IMR-90 (cell line): Measurements from ENCODE around the gene LDLRAD3. TPM values are rescaled to one million over a fixed set of nuclear protein-coding genes. Genes with fewer than 3 reads are reported as not detected.

Experiments used
- ATAC-seq: fragments of 200-7000 bp; cut with Tn5 transposase; 2 replicates; pipeline ENCODE4 v1.9.1; 2020; ENCODE audit warnings: low read depth, mild to moderate bottlenecking, moderate library complexity
- BruUV-seq: library from RNA; stranded (reverse); fragments of 400-500 nt; replicated peaks from 2 replicates; lab custom pipeline; 2021; lab: Mats Ljungman, UMichigan
- CTCF ChIA-PET: fragments of 300-600 bp; formaldehyde crosslinking; extraction: SDS; loops from one replicate; lab custom pipeline; 2021; ENCODE audit warnings: antibody characterized with exemption; lab: Yijun Ruan, JAX
- POLR2A ChIA-PET: fragments of 300-600 bp; sonication (Branson Sonifier 250); formaldehyde crosslinking; loops from one replicate; lab custom pipeline; 2022; ENCODE audit warnings: antibody characterized with exemption; ENCODE audit not compliant: unreplicated experiment; lab: Charles Lee
- DNase-seq: peaks from one replicate; pipeline ENCODE4 v3.0.0; 2013
- H2AFZ ChIP-seq: replicated peaks from 2 replicates; pipeline ENCODE3; 2013; ENCODE audit warnings: low read length, mild to moderate bottlenecking; ENCODE audit not compliant: poor library complexity
- H2AK5ac ChIP-seq: 2 replicates; pipeline ENCODE4 v1.6.1; 2013; ENCODE audit warnings: low read depth, low read length, inconsistent platforms
- H2AK9ac ChIP-seq: replicated peaks from 2 replicates; pipeline ENCODE3; 2013; ENCODE audit warnings: mild to moderate bottlenecking, low read depth, low read length, moderate library complexity; ENCODE audit not compliant: poor library complexity
- H2BK120ac ChIP-seq: 2 replicates; pipeline ENCODE4 v1.6.1; 2013; ENCODE audit warnings: low read depth, low read length, inconsistent platforms
- H2BK15ac ChIP-seq: 3 replicates; pipeline ENCODE4 v1.6.1; 2013; ENCODE audit warnings: low read depth, low read length, inconsistent platforms
- H2BK20ac ChIP-seq: 2 replicates; pipeline ENCODE4 v1.6.1; 2013; ENCODE audit warnings: low read depth, mild to moderate bottlenecking, inconsistent platforms, low read length, moderate library complexity
- H2BK5ac ChIP-seq: 2 replicates; pipeline ENCODE4 v1.6.1; 2013; ENCODE audit warnings: mild to moderate bottlenecking, low read depth, low read length, inconsistent platforms; ENCODE audit not compliant: poor library complexity, severe bottlenecking
- H3K14ac ChIP-seq: replicated peaks from 2 replicates; pipeline ENCODE4 v1.6.1; 2013; ENCODE audit warnings: low read depth, low read length, inconsistent platforms
- H3K18ac ChIP-seq: 2 replicates; pipeline ENCODE4 v1.6.1; 2013; ENCODE audit warnings: low read depth, low read length, control low read depth
- H3K23ac ChIP-seq: 2 replicates; pipeline ENCODE4 v1.6.1; 2013; ENCODE audit warnings: low read depth, low read length, inconsistent platforms
- H3K27ac ChIP-seq: 2 replicates; pipeline ENCODE4 v1.5.1; 2013; ENCODE audit warnings: mild to moderate bottlenecking, control low read depth, low read length; ENCODE audit not compliant: insufficient read depth
- H3K27me3 ChIP-seq: 2 replicates; pipeline ENCODE4 v1.6.1; 2013; ENCODE audit warnings: low read length; ENCODE audit not compliant: control insufficient read depth, insufficient read depth
- H3K36me3 ChIP-seq: 2 replicates; pipeline ENCODE4 v1.6.1; 2013; ENCODE audit warnings: low read length, mixed read lengths; ENCODE audit not compliant: control insufficient read depth, insufficient read depth
- H3K4ac ChIP-seq: 2 replicates; pipeline ENCODE4 v1.6.1; 2013; ENCODE audit warnings: low read depth, low read length, inconsistent platforms
- H3K4me1 ChIP-seq: 2 replicates; pipeline ENCODE4 v1.6.1; 2013; ENCODE audit warnings: low read length, mixed read lengths; ENCODE audit not compliant: control insufficient read depth, insufficient read depth
- H3K4me2 ChIP-seq: 2 replicates; pipeline ENCODE4 v1.6.1; 2013; ENCODE audit warnings: low read depth, mild to moderate bottlenecking, control low read depth, low read length, moderate library complexity
- H3K4me3 ChIP-seq: 2 replicates; pipeline ENCODE4 v1.5.1; 2013; ENCODE audit warnings: low read depth, mild to moderate bottlenecking, control low read depth, low read length, moderate library complexity; ENCODE audit not compliant: insufficient read depth
- H3K56ac ChIP-seq: 2 replicates; pipeline ENCODE4 v1.6.1; 2013; ENCODE audit warnings: low read length, inconsistent platforms; ENCODE audit not compliant: insufficient read depth; ENCODE audit errors: extremely low read depth
- H3K79me1 ChIP-seq, 2 experiments: 2 replicates each; pipeline ENCODE4 v1.6.1; 2013; ENCODE audit warnings: low read length in 2 of 2, inconsistent platforms in 1 of 2, low read depth in 1 of 2
- H3K9ac ChIP-seq: 2 replicates; pipeline ENCODE4 v1.6.1; 2013; ENCODE audit warnings: low read depth, low read length, control low read depth
- H3K9me1 ChIP-seq: 2 replicates; pipeline ENCODE4 v1.6.1; 2013; ENCODE audit warnings: low read length, inconsistent platforms; ENCODE audit not compliant: insufficient read depth
- H3K9me3 ChIP-seq: 2 replicates; pipeline ENCODE4 v1.6.1; 2013; ENCODE audit warnings: low read length; ENCODE audit not compliant: control insufficient read depth, insufficient read depth
- H4K20me1 ChIP-seq: 2 replicates; pipeline ENCODE4 v1.6.1; 2013; ENCODE audit warnings: low read length, inconsistent platforms; ENCODE audit not compliant: insufficient read depth
- H4K5ac ChIP-seq: 2 replicates; pipeline ENCODE4 v1.6.1; 2013; ENCODE audit warnings: mild to moderate bottlenecking, low read depth, low read length, control low read depth
- H4K8ac ChIP-seq, 2 experiments: 2 replicates each; pipeline ENCODE4 v1.6.1; 2013; ENCODE audit warnings: low read depth in 2 of 2, low read length in 2 of 2, control low read depth in 1 of 2, inconsistent platforms in 1 of 2
- H4K91ac ChIP-seq: 2 replicates; pipeline ENCODE4 v1.6.1; 2013; ENCODE audit warnings: low read depth, low read length, inconsistent platforms; ENCODE audit not compliant: insufficient read depth
- BHLHE40 ChIP-seq: fragments of 150-350 bp; IDR thresholded peaks from 2 replicates; pipeline ENCODE4 v1.6.1; 2016; ENCODE audit warnings: mild to moderate bottlenecking, low read depth, low read length
- CEBPB ChIP-seq: IDR thresholded peaks from 2 replicates; pipeline ENCODE4 v1.6.1; 2012; ENCODE audit warnings: low read depth, low read length, improper control_type of control experiment
- CHD1 ChIP-seq: IDR thresholded peaks from 2 replicates; pipeline ENCODE4 v1.6.1; 2012; ENCODE audit warnings: low read depth, low read length, improper control_type of control experiment
- CTCF ChIP-seq: conservative IDR thresholded peaks from 2 replicates; pipeline ENCODE4 v1.5.1; 2012; ENCODE audit warnings: mild to moderate bottlenecking, low read depth, low read length, improper control_type of control experiment
- ELK1 ChIP-seq: fragments of 150-350 bp; IDR thresholded peaks from 2 replicates; pipeline ENCODE4 v1.6.1; 2016; ENCODE audit warnings: low read depth, mild to moderate bottlenecking, low read length, moderate library complexity, borderline replicate concordance
- FOS ChIP-seq: fragments of 150-350 bp; IDR thresholded peaks from 2 replicates; pipeline ENCODE4 v1.6.1; 2016; ENCODE audit warnings: low read depth, low read length
- MAFK ChIP-seq: IDR thresholded peaks from 2 replicates; pipeline ENCODE4 v1.6.1; 2012; ENCODE audit warnings: low read depth, low read length, improper control_type of control experiment
- MAZ ChIP-seq: IDR thresholded peaks from 2 replicates; pipeline ENCODE4 v1.6.1; 2012; ENCODE audit warnings: low read depth, mild to moderate bottlenecking, low read length, improper control_type of control experiment, moderate library complexity, borderline replicate concordance
- POLR2A ChIP-seq: IDR thresholded peaks from 2 replicates; pipeline ENCODE4 v1.6.1; 2012; ENCODE audit warnings: mild to moderate bottlenecking, low read depth, low read length
- RAD21 ChIP-seq: IDR thresholded peaks from 2 replicates; pipeline ENCODE4 v1.6.1; 2012; ENCODE audit warnings: low read length, improper control_type of control experiment
- SMC3 ChIP-seq: fragments of 150-350 bp; IDR thresholded peaks from 2 replicates; pipeline ENCODE4 v1.6.1; 2016; ENCODE audit warnings: low read depth, mild to moderate bottlenecking, antibody characterized with exemption, low read length, moderate library complexity
- USF2 ChIP-seq: fragments of 150-350 bp; IDR thresholded peaks from 2 replicates; pipeline ENCODE4 v1.6.1; 2017; ENCODE audit warnings: mild to moderate bottlenecking, antibody characterized with exemption, low read length, low read depth
- WGBS, 2 experiments: methylation state at CpG; one replicate each; pipeline versions ENCODE4 v1.1.5 to v1.1.7; 2013; ENCODE audit warnings: missing lambda C conversion rate in 2 of 2; ENCODE audit not compliant: insufficient read length in 1 of 2; ENCODE audit errors: extremely low coverage in 2 of 2; 5-methylcytosine and 5-hydroxymethylcytosine counted together
- dilution Hi-C: fragments of 300-500 bp; cut with HindIII; formaldehyde crosslinking; loops from one replicate; pipeline ENCODE4 v1.14.3; 2018; ENCODE audit warnings: low sequenced_read_pairs; ENCODE audit not compliant: unreplicated experiment
- in situ Hi-C: fragments of 300-500 bp; cut with MboI; formaldehyde crosslinking; loops from 3 replicates; pipeline ENCODE4 v1.14.3; 2019; ENCODE audit warnings: low sequenced_read_pairs, inconsistent platforms, mixed read lengths
- intact Hi-C: fragments of 100-400 bp; cut with micrococcal nuclease; formaldehyde crosslinking; loops from 2 replicates; pipeline ENCODE4 v1.10.0; 2022
- polyA plus RNA-seq, 3 experiments: library from polyadenylated mRNA; depleted of rRNA; stranded (reverse); fragments of >200 nt; gene quantifications; 2 replicates each; pipeline ENCODE4 v1.2.3, GENCODE V29; 2012; ENCODE audit warnings: low replicate concordance in 1 of 3
- total RNA-seq: library from RNA; depleted of rRNA; stranded (reverse); fragments of >200 nt; gene quantifications from 2 replicates; pipeline ENCODE4 v1.2.3, GENCODE V29; 2012

The LDLRAD3 gene
- total and polyA plus RNA-seq, 2 of the 4 experiments (the other 2 are of a cell fraction) = 2.7 to 6.4 TPM

GRCh38 chr11:36224209-36224882, 280.5 kb downstream of the LDLRAD3 start:
- intact Hi-C loops = no loop called here
- CTCF ChIA-PET = no interaction called here
- Histone ChIP-seq H3K4me1 (no peaks in the 10 kb centered on the region), H4K20me1 (no peaks in the 10 kb centered on the region), H2BK15ac (no peak overlapping the region), H3K9ac (no peak overlapping the region), H3K4ac (no peak overlapping the region), H3K4me3 (no peak overlapping the region), H2BK20ac (no peak overlapping the region), H3K23ac (no peak overlapping the region), H2AK9ac (no peak overlapping the region), H3K9me1 (no peaks in the 10 kb centered on the region; the same call in 1 of the 2 replicates), H3K27me3 (no peaks in the 10 kb centered on the region), H4K5ac (no peak overlapping the region), H3K27ac (no peak overlapping the region), H2BK120ac (no peak overlapping the region), H3K4me2 (no peak overlapping the region), H3K9me3 (peaks cover 3% of the 10 kb centered on the region; the same call in 1 of the 2 replicates), H3K79me1 (no peaks in the 10 kb centered on the region), H2AFZ (no peak overlapping the region), H4K91ac (no peak overlapping the region), H3K36me3 (no peaks in the 10 kb centered on the region), H2AK5ac (no peak overlapping the region), H3K18ac (no peak overlapping the region), H2BK5ac (no peak overlapping the region), H3K14ac (no peak overlapping the region), H4K8ac (no peak overlapping the region), H3K56ac (no peak overlapping the region)
- DNase-seq (no peak), ATAC-seq (no peak)
- POLR2A ChIA-PET = no interaction called here
- WGBS, 2 experiments = 83% methylated on average over 2 of the region's 5 CpGs; no CpG with 5 or more reads in 1 of the 2 experiments
- dilution Hi-C loops = no loop called here
- in situ Hi-C loops = no loop called here
- TF ChIP-seq CTCF = no peak
- no peak for TF ChIP-seq CHD1
- no peak for TF ChIP-seq CEBPB
- no peak for TF ChIP-seq MAZ
- TF ChIP-seq POLR2A = no peak
- TF ChIP-seq FOS = no peak
- TF ChIP-seq USF2 = no peak
- TF ChIP-seq MAFK = no peak
- TF ChIP-seq ELK1 = no peak
- no peak for TF ChIP-seq RAD21
- TF ChIP-seq BHLHE40 = no peak
- no peak for TF ChIP-seq SMC3
- no TSS peak for BruUV-seq
